Measurements from ENCODE around the gene BAG2. TPM values are rescaled to one million over a fixed set of nuclear protein-coding genes. Genes with fewer than 3 reads are reported as not detected.
A peak's percentile ranks its signal among the peaks of the same experiment; 100 is the strongest.

The BAG2 gene
- total and polyA plus RNA-seq, 4 donors, result 2.8 to 6.0 (median 4.2) TPM

DNA sequence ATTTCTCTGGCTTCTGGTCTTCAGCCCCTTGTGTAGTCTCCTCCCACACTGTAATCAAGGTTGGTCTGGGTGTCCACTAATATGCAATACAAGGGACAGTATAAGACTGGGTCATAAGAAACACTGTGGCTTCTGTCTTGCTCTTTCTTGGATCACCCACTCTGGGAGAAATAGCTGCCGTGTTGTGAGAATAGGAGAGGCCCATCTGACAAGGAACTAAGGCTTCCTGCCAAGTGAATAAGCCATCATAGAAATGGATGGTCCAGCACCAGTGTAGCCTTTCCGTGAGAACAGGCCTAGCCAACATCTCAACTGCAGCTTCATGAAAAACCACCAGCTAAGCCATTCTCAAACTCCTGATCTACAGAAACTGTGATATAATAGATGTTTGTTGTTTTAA is 23.3 kb downstream of the BAG2 start:
- H3K27ac ChIP-seq (ENCODE audit: low read depth, low read length), result no peak overlapping the region
- H3K4me1 ChIP-seq (ENCODE audit: control insufficient read depth, insufficient read depth, low read length), result peaks cover 2% of the 10 kb centered on the region
- peaks cover 8% of the 10 kb centered on the region for H3K36me3 ChIP-seq (ENCODE audit: control insufficient read depth, insufficient read depth, low read length)
- WGBS (ENCODE audit: insufficient coverage), result 40% methylated on average over 1 of the region's 2 CpGs
- H3K4me3 ChIP-seq (ENCODE audit: low read depth, low read length), result no peak overlapping the region
- H3K9me3 ChIP-seq (ENCODE audit: control insufficient read depth, insufficient read depth, low read length), result no peaks in the 10 kb centered on the region
- H3K27me3 ChIP-seq (ENCODE audit: control insufficient read depth, insufficient read depth, low read length), result no peaks in the 10 kb centered on the region
- no peak for DNase-seq (ENCODE audit: low read depth in 4 of 6, low spot score in 6 of 6)

DNA sequence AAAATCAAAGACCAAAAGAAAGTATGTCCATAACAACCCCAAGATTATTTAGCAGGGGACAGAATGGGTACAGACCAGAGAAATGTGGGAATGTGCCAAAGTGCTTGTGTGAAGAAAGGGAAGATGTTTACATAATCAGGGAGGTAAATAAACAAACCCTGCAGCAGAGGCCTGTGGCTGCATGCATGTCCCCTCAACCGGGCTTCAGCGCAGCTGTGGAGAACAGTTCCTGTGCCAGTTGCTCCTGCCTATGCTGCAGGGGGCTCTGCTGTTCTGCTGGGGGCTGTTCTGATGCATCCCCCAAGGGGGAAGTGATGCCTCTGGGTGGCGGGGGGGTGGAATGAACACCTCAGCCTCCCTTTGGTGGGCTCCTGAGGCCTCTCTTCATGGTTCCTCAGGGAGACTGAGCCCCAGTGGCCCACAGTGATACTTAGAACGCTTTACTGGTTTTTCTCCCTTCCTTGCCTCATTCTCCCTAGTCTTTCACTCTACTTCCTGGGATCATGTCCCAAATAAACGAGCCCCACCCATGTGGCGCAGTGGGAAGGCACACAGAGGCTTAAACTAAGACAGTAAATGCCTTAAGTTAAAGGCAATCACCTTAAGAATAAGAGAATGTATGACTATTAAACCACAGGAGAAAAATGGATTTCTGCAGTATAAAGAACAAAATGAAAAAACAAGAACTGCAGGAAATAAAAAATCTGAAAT is 27.0 kb downstream of the BAG2 start:
- no peaks in the 10 kb centered on the region for H3K27me3 ChIP-seq (ENCODE audit: control insufficient read depth, insufficient read depth, low read length)
- WGBS (ENCODE audit: insufficient coverage), result 74% methylated on average over 4 of the region's 6 CpGs
- H3K27ac ChIP-seq (ENCODE audit: low read depth, low read length), result no peak overlapping the region
- no peak overlapping the region for H3K4me3 ChIP-seq (ENCODE audit: low read depth, low read length)
- peaks cover 3% of the 10 kb centered on the region for H3K36me3 ChIP-seq (ENCODE audit: control insufficient read depth, insufficient read depth, low read length)
- DNase-seq (ENCODE audit: low read depth in 4 of 6, low spot score in 6 of 6), result peak in 1 of 6 donors; percentile 9
- no peaks in the 10 kb centered on the region for H3K9me3 ChIP-seq (ENCODE audit: control insufficient read depth, insufficient read depth, low read length)
- peaks cover 2% of the 10 kb centered on the region for H3K4me1 ChIP-seq (ENCODE audit: control insufficient read depth, insufficient read depth, low read length)

DNA sequence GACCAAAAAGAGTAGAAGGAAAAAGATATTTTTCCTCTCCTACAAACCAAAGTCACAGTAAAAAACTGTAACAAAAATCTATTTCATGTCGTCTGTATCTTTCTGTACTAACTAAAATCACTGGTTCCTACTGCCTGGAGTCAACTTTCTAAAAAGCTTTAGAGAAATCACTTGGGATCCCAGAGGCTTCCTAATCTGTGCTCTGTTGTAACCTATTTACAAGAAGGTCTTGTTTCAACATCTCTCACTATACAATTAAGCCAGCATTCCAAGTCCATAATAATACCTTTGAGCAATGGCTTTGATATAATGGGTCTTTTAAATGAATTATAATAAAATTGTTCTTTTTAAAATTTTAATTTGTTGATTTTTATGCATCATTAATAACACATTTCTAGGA is 29.6 kb downstream of the BAG2 start:
- WGBS (ENCODE audit: insufficient coverage), result 86% methylated on average over 1 of the region's 1 CpG

DNA sequence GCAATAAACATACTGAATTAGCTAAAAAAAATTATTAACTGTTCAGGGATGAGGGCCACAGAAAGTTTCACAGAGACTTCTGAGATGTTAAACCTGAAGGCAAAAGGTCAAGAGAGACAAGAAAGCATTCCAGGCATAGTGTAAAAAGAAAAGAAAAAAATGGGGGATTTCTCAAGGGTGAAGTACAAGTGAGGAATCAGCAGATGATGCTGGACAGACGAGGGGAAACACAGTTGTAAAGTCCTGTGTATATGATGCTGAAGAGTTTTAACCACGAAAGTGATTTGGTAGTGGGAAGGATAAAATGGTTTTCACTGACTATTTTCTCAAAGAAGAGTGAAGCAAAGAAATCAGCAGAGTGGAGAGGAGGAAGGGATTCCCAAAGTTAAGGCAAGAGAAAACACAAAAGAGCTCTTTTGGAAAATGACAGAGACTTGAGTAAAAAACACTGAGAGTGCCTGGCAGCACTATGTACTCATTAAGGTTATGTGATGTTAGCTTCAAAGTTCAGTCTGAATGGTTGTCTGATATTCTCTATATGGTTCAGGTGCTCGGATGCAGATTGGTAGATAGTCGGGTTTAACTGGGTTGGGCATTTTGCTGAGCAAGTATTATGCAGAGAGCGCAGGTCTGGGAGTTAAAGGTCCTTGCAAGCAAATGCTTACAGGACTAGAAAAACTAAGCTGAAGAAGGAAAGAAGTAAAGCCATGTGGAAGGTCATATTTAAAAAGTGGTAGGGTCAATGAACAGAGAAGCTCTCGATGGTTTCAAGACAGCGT is 33.6 kb downstream of the BAG2 start:
- Histone ChIP-seq H3K4me3 (ENCODE audit: low read depth, low read length) (no peak overlapping the region), H3K36me3 (ENCODE audit: control insufficient read depth, insufficient read depth, low read length) (no peaks in the 10 kb centered on the region), H3K4me1 (ENCODE audit: control insufficient read depth, insufficient read depth, low read length) (no peaks in the 10 kb centered on the region), H3K27ac (ENCODE audit: low read depth, low read length) (no peak overlapping the region), H3K27me3 (ENCODE audit: control insufficient read depth, insufficient read depth, low read length) (no peaks in the 10 kb centered on the region), H3K9me3 (ENCODE audit: control insufficient read depth, insufficient read depth, low read length) (no peaks in the 10 kb centered on the region)
- no peak for DNase-seq (ENCODE audit: low read depth in 4 of 6, low spot score in 6 of 6)
- WGBS (ENCODE audit: insufficient coverage), result 84% methylated on average over 7 of the region's 7 CpGs

More for the DNA sequence above, 29.6 kb downstream of the BAG2 start:
- H3K9me3 ChIP-seq (ENCODE audit: control insufficient read depth, insufficient read depth, low read length), result no peaks in the 10 kb centered on the region
- no peak overlapping the region for H3K27ac ChIP-seq (ENCODE audit: low read depth, low read length)
- DNase-seq (ENCODE audit: low read depth in 4 of 6, low spot score in 6 of 6), result no peak
- H3K4me1 ChIP-seq (ENCODE audit: control insufficient read depth, insufficient read depth, low read length), result peaks cover 2% of the 10 kb centered on the region
- no peak overlapping the region for H3K4me3 ChIP-seq (ENCODE audit: low read depth, low read length)
- no peaks in the 10 kb centered on the region for H3K27me3 ChIP-seq (ENCODE audit: control insufficient read depth, insufficient read depth, low read length)
- H3K36me3 ChIP-seq (ENCODE audit: control insufficient read depth, insufficient read depth, low read length), result peaks cover 3% of the 10 kb centered on the region

DNA sequence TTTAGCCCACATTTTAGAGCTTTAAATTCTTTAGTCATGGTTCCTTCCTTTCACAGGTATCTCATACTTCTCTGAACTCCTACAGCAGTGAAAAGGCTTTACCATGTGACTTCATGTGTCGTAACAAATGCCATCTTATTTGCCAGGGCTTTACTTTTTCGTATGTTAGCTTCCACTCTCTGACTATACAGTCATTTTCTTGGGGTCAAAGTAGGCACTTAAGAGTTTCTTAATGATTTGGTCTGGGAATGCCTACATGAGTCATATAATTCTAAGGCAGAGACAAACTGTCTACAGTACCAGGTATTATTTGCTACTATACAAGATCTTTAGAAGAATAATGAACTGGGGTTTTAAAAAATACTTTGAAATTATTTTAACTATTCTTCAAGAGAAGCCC is 35.0 kb downstream of the BAG2 start:
- no peaks in the 10 kb centered on the region for H3K9me3 ChIP-seq (ENCODE audit: control insufficient read depth, insufficient read depth, low read length)
- no peak for DNase-seq (ENCODE audit: low read depth in 4 of 6, low spot score in 6 of 6)
- H3K4me1 ChIP-seq (ENCODE audit: control insufficient read depth, insufficient read depth, low read length), result no peaks in the 10 kb centered on the region
- H3K4me3 ChIP-seq (ENCODE audit: low read depth, low read length), result no peak overlapping the region
- no peaks in the 10 kb centered on the region for H3K27me3 ChIP-seq (ENCODE audit: control insufficient read depth, insufficient read depth, low read length)
- H3K36me3 ChIP-seq (ENCODE audit: control insufficient read depth, insufficient read depth, low read length), result no peaks in the 10 kb centered on the region
- H3K27ac ChIP-seq (ENCODE audit: low read depth, low read length), result no peak overlapping the region
- no CpG with 5 or more reads among the region's 2 CpGs for WGBS (ENCODE audit: insufficient coverage)

DNA sequence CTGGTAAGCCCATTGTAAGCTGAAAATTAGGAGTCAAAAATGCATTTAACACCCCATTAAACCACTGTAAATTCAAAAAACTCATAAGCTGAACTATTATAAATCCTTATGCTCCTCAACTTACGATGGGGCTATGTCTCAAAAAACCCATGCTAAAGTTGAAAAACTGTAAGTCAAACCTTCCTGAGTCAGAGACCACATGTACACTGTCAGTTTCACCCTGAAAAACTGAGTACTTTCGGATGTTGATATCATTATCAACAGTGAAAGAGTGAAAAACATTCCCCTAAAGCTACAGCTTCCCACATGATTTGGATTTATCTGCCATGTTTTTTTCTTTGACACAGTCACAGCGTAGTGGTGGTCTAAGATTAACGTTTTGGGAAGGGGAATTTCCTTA is 35.7 kb downstream of the BAG2 start:
- DNase-seq (ENCODE audit: low read depth in 4 of 6, low spot score in 6 of 6), result no peak
- WGBS (ENCODE audit: insufficient coverage), result 97% methylated on average over 3 of the region's 4 CpGs
- Histone ChIP-seq H3K4me3 (ENCODE audit: low read depth, low read length) (no peak overlapping the region), H3K9me3 (ENCODE audit: control insufficient read depth, insufficient read depth, low read length) (no peaks in the 10 kb centered on the region), H3K27me3 (ENCODE audit: control insufficient read depth, insufficient read depth, low read length) (no peaks in the 10 kb centered on the region), H3K36me3 (ENCODE audit: control insufficient read depth, insufficient read depth, low read length) (no peaks in the 10 kb centered on the region), H3K27ac (ENCODE audit: low read depth, low read length) (no peak overlapping the region), H3K4me1 (ENCODE audit: control insufficient read depth, insufficient read depth, low read length) (no peaks in the 10 kb centered on the region)

DNA sequence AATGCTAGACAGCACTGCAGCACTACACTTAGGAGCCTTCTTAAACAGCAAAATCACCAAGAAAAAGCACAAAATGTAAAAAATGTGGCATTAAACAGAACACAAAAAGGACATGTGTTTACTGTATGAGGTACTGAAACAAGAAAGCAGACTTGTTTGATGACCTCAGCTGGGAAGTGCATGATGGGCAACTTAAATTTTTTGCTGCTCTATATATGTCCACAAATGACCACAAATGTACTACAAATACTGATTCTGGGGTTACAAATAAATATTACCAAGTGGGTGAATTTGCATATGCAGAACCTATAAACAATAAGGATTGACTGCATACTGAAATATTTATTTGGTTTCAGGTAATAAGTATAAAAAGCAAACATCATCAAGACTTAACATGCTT is 36.9 kb downstream of the BAG2 start:
- H3K4me1 ChIP-seq (ENCODE audit: control insufficient read depth, insufficient read depth, low read length), result no peaks in the 10 kb centered on the region
- no peak for DNase-seq (ENCODE audit: low read depth in 4 of 6, low spot score in 6 of 6)
- no peaks in the 10 kb centered on the region for H3K36me3 ChIP-seq (ENCODE audit: control insufficient read depth, insufficient read depth, low read length)
- no peaks in the 10 kb centered on the region for H3K9me3 ChIP-seq (ENCODE audit: control insufficient read depth, insufficient read depth, low read length)
- H3K4me3 ChIP-seq (ENCODE audit: low read depth, low read length), result no peak overlapping the region
- no peaks in the 10 kb centered on the region for H3K27me3 ChIP-seq (ENCODE audit: control insufficient read depth, insufficient read depth, low read length)
- H3K27ac ChIP-seq (ENCODE audit: low read depth, low read length), result no peak overlapping the region

DNA sequence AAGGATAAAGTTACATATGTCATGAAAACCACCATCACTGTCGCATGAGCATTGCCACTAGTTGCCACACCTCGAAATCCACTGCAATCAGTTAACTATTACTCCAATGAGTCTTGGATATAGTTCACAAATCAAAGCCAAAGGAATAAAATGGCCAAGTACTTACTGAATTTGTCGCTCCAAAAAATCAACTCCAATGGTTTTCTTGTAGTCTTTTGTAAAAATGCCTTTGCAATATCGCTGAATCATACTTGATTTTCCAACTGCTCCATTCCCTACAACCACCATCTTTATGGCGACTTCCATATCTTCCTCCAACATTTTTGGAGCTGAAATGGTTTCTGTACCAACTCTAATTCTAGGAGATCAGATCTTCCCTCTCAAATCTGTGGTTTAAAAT is 37.9 kb downstream of the BAG2 start:
- H3K4me3 ChIP-seq (ENCODE audit: low read depth, low read length), result no peak overlapping the region
- no peak for DNase-seq (ENCODE audit: low read depth in 4 of 6, low spot score in 6 of 6)
- no peak overlapping the region for H3K27ac ChIP-seq (ENCODE audit: low read depth, low read length)
- no peaks in the 10 kb centered on the region for H3K4me1 ChIP-seq (ENCODE audit: control insufficient read depth, insufficient read depth, low read length)
- H3K9me3 ChIP-seq (ENCODE audit: control insufficient read depth, insufficient read depth, low read length), result no peaks in the 10 kb centered on the region
- H3K27me3 ChIP-seq (ENCODE audit: control insufficient read depth, insufficient read depth, low read length), result no peaks in the 10 kb centered on the region
- no peaks in the 10 kb centered on the region for H3K36me3 ChIP-seq (ENCODE audit: control insufficient read depth, insufficient read depth, low read length)
- WGBS (ENCODE audit: insufficient coverage), result 100% methylated on average over 2 of the region's 5 CpGs

DNA sequence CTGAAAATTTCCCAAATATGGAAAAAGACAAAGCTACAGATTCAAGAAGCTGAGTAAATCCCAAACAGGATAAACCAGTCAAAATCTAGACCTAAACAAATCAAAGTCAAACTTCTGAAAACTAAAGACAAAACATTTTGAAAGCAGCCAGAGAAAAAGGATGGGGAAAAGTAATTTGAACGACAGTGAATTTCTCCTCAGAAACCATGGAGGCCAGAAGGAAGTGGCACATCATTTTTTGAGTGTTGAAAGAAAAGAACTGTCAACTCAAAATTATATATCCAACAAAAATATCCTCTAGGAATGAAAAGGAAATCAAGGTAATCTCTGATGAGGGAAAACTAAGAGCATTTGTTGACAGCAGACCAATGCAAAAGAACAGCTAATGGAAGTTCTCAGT is 43.1 kb downstream of the BAG2 start:
- H3K27me3 ChIP-seq (ENCODE audit: control insufficient read depth, insufficient read depth, low read length), result no peaks in the 10 kb centered on the region
- H3K9me3 ChIP-seq (ENCODE audit: control insufficient read depth, insufficient read depth, low read length), result no peaks in the 10 kb centered on the region
- DNase-seq (ENCODE audit: low read depth in 4 of 6, low spot score in 6 of 6), result no peak
- no peaks in the 10 kb centered on the region for H3K36me3 ChIP-seq (ENCODE audit: control insufficient read depth, insufficient read depth, low read length)
- no CpG with 5 or more reads among the region's 1 CpG for WGBS (ENCODE audit: insufficient coverage)
- H3K4me3 ChIP-seq (ENCODE audit: low read depth, low read length), result no peak overlapping the region
- H3K27ac ChIP-seq (ENCODE audit: low read depth, low read length), result no peak overlapping the region
- H3K4me1 ChIP-seq (ENCODE audit: control insufficient read depth, insufficient read depth, low read length), result no peaks in the 10 kb centered on the region
